Fibroblast of upper back skin (primary cell): Measurements from ENCODE around the gene MOCS1.

Source experiments
- DNase-seq: peaks from one replicate; pipeline ENCODE4 v3.0.0-alpha.2; 2013

Gene MOCS1

DNA sequence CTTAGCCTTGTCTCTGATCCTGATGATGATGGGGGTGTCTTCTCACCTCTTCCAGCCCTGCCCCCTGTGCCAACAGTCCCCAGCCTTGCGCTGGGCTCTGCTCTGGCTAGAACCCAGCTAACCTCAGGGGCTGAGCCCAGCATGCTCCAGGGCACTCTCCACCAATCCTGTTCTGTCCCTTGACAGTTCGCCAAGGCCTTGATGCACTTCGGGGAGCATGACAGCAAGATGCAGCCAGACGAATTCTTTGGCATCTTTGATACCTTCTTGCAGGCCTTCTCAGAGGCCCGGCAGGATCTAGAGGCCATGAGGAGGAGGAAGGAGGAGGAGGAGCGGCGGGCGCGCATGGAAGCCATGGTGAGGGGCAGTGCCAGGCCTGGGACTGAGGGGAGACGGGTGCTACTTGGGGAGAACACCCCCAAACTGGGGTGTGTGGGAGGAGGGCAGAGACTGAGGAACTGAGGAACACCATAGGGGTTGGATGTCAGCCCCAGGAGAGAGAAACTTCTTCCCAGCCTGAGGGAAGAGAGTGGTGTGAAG lies 33.1 kb downstream of the MOCS1 start:
- DNase-seq, result no peak

DNA sequence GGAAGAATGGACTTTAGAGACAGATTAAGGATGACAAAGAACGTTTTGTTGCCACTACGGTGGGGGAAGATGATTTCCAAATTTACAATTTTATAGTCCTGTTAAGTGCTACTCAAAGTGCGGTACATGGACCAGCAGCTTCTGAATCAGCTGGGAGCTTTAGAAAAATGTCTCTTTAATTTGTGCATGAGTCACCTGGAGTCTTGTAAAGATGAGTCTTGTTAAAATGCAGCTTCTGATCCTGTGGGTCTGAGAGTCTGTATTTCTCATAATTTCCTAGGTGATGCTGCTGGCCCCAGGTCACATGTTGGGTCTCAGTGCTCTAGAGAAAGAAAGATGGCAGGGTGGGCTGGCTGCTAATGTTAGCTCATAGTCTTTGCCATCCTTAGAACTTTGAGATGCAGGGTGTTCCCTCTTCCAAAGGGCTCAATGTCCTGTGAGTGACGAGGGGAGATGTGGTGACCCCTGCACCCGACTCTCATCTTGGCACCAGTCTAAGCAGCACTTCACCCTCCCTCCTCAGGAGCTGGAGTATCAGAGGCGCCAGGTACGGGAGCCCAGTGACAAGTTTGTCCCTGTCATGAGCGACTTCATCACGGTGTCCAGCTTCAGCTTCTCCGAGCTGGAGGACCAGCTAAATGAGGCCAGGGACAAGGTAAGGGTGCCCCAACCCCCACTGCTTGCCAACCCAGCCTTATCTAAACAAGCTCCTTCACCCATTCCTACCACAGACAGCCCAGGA lies 34.5 kb downstream of the MOCS1 start:
- no peak for DNase-seq

DNA sequence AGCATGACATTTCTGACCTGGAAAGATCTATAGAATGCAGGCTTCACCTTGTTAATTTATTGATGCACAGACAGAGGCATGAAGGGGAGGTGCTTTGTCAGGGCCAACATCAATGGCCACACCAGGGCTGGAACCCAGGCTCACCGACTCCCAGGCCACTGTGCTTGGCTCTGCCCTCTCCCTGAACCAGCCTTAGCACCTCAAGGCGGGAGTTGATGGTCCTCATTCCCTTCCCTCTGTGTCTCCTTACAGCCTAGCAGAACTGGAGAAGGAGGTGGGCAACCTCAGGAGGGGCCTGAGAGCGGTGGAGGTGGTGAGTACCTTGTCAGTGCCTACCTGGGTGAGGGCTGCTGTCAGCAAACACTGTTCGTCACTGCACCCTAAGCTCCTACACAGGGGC lies 35.6 kb downstream of the MOCS1 start:
- DNase-seq, result no peak

DNA sequence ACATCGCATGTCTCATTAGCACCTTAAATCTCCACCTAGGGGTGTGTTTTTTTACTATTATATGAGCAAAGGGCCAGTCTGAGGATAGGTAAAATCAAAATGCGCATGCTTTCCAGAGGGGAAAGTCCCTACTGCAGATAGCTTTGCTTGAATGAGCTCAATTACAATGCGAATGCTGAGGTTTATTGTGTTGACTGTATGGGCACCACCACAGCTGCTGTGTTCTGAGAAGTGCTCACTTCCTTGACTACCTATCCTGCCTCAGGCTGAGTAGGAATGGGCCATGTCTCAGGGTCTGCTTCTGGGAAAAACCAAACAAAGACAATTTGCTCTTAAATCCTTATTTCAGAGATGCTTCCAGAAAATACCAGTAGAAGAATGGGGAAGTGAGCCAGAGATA lies 36.6 kb downstream of the MOCS1 start:
- no peak for DNase-seq

DNA sequence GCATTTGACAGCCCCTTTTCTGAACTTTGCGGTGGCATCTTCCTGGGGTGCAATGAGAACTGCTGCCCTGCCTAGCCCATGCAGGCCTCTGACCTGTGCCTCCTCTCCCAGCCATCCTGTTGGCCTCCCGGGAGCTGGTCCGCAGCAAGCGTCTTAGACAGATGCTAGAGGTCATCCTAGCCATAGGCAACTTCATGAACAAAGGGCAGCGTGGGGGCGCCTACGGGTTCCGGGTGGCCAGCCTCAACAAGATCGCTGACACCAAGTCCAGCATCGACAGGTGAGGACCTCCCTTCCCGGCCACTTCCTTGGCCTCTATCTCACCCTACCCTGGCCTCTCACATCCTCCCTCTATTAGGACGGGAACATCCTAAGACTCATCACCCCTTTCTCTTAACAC lies 37.6 kb downstream of the MOCS1 start:
- no peak for DNase-seq

DNA sequence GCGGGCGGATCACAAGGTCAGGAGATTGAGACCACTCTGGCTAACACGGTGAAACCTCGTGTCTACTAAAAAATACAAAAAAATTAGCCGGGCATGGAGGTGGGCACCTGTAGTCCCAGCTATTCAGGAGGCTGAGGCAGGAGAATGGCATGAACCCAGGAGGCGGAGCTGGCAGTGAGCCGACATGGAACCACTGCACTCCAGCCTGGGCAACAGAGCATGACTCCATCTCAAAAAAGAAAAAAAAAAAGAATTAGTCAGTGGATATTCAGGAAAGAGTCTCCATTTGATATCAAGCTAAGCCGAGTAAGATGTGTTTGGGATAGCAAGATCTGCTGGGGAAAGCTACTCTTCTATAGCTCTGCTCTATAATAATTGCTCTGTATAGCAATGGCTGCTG lies 41.0 kb downstream of the MOCS1 start:
- DNase-seq, result no peak

DNA sequence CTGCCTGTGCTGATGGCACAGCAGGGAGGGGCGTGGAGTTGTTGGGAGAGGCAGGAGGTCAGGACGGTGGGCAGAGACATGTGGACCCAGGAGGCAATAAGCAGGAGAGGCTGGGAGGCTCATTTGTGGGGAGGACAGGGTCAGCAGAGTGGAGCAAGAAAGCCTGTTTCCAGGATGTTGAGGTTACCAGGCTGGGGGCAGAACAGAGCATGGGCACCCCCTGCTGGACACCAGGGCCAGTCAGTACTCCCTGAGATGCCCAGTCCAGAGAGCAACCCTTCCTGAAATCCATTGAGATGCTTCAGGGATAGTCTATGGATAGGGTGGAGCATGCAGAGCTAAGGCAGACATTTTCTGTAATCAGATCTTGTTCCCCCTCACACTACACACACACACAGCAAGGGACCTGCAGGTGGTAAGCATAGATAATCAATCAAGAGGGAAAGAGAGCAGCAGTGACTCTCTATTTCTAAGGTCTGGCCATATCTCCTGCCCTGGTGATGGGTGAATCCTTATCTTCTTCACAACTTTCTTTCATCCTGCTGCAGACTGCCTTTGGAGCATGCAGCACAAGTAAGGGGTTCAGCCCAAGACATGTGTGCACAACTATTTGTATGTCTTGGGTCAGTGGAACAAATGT lies 41.7 kb downstream of the MOCS1 start:
- DNase-seq, result peak; percentile 68

DNA sequence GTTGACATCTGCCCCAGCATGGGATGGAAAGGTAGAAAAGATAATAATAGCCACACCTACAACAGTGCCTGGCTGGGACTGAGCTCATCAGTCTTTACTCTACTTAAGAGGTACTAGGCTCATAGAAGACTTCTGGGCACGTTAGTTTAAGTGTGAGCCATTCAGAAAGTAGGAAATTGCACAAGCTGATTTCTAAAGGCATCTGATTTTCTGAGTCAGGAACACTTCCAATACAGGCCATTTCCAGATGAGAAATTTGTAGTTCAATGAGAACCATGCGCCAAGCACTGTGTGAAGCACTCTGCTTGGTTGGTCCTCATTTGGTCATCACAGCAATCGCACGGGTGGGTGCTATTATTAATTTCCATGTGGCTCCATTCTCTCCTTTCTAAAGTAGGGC lies 42.3 kb downstream of the MOCS1 start:
- no peak for DNase-seq

DNA sequence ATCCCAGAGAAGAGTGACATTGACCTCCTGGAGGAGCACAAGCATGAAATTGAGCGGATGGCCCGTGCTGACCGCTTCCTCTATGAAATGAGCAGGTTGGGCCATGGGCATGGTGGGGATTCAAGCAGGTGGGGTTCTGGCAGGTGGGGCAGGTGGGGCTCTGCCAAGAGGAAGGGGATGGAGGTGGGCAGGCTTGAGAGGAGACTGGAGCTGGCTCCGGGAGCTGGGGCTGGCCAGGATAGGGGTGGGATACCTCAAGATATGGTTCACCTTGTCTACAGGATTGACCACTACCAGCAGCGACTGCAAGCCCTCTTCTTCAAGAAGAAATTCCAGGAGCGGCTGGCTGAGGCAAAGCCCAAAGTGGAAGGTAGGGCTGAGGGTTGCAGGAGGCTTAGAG lies 42.9 kb downstream of the MOCS1 start:
- no peak for DNase-seq

DNA sequence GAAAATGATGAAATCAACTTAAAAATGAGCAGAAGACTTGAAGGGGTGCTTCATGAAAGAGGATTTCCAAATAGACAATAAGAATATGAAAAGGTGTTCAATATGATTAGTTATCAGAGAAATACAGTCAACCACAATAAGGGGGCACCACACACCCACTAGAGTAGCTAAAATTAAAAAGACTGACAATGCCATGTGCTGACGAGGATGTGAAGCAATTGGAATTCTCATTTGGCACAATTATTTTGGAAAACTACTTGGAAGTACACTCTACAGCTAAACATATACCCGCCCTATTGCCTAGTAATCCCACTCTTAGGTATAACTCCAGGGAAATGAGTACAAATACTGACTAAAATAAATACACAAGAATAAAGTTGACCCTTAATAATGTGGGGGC lies 45.0 kb downstream of the MOCS1 start:
- DNase-seq, result no peak

DNA sequence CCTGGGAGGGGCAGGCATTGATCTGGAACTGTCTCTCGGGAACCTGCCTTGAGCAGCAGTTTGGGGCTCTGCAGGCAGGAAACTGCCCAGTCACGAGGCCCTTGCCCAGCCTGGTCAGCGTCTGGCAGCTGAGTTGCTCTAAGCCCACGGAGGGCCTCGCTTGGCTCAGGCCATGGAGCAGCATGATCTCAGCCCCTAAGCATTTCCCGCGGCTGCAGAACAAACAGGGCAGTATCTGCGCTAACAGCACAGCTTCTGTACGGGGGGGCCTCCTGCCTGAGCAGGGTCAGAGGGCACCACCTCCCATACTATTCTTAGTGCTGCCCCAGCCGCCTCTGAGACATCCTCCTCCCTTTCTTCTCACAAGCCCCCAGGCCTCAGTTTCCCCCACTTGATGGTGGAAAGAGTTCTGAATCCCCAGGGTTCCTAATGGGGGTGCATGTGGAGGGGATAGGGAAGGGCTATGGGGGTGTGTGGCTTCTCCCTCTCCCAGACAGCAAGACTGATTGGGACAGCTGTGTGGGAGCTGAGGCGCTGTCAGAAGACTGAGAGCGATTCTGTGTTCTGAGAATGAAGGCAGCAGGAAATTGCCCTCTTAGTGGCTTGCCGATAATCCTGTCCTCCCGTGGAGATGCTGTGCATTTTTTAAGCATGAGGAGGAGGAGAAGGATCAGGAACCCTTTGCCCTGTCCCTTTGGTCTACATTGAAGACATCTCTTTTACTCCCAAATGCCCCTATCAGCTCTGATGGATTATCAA lies 46.4 kb downstream of the MOCS1 start:
- DNase-seq, result peak; percentile 89

DNA sequence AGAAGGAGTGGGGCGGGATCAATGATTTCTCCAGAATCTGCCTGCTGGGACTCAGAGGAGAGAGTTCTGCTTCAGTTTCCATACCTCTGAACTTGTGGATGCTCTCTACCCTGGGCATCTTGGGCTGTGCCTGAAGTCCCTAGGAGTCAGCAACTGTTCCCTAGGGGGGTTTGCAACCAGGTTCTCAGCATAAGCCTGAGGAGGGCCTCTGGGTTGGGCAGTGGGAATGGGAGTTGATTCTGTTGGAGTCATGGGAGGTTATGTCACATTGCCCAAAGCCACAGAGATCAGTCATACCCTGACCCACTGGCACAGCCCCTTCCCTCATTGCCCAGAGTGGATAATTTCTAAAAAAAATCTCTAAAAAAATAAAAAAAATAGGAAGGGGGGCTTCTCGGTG lies 47.4 kb downstream of the MOCS1 start:
- no peak for DNase-seq

DNA sequence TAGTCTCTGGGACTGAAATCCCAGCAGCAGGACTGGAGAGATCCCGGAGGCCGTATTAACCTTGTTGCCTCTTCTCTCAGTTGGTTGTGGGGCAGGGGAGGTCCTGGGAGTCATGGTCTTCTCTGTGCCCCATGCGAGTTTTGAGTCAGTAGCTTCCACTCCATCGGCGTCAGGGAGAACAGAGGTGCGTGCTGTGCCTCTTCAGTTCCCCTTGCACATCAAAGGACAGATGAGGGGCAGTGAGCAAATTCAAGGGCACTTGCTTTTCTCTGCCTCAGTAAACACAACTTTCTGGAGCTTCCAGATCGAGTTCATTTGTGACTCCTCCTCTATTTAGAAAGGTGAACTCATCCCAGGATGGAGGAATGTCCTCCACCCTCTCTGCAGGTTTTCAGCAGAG lies 48.6 kb downstream of the MOCS1 start:
- no peak for DNase-seq

DNA sequence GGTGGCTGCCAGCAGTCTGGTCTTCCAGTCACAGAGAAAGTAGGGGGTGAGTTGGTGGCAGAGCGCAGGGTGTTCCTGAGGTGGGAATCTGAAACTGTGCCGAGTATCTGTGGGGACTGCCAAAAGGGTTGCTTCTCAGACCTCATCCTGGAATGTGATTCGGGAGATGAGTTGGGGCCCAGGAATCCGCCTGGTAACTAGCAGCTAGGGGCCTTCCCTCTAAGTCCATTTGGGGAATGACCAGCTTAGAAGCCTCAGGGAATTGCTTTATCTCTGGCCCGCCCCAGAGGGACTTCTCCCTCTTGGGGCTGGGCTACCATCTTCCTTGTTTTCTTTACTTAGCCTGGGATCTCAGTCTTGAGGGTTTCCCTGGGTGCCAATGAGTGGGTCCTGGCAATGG lies 49.6 kb downstream of the MOCS1 start:
- peak; percentile 69 for DNase-seq

DNA sequence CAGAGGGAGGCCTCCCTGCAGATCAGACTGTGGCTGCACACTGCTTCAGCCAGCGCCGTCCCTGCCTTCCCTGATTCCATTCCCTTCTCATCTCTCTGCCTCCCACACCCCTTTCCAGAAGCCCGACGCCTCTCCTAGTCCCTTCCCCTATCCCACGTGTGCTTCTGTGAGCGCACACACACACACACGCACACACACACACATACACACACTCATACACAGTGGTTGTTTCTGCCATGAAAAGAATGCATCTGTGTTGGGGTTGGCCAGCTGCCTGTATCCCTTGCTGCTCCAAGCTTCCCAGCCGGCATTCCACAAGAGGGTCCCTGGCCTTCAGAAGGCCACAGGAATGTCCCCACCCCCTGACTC lies 51.7 kb downstream of the MOCS1 start:
- DNase-seq, result peak; percentile 100

DNA sequence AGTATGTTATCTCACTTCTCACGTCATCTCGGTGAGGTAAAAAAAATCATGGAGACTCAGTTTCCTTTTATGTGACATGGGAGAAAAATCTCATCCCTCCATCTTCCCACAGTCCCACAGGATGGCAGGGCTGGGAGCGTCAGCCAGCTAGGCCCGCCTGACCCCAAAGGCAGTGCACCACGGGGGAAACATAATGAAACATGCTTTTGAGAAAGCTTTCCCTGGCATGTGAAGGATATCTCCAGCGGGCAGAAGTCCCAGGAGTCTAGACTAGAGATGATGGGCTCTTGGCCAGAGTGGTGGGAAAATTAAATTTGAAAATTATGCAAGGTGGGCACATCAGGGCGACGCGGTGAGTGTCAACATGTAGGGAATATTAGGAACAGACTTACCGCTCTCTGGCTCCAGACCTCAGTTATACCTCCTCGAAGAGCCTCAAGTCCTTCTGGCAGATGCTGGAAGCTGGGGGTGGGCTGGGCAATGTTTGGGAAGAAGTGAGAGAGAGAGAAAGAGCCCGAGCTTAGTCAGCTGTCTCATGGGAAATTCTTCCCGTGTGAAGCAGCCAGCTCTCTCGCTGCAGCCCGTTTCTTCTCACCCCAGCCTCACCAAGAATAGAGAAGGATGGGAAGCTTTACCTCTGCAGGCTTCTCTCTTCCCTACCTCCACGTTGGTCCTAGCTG lies 52.3 kb downstream of the MOCS1 start:
- peak; percentile 96 for DNase-seq

DNA sequence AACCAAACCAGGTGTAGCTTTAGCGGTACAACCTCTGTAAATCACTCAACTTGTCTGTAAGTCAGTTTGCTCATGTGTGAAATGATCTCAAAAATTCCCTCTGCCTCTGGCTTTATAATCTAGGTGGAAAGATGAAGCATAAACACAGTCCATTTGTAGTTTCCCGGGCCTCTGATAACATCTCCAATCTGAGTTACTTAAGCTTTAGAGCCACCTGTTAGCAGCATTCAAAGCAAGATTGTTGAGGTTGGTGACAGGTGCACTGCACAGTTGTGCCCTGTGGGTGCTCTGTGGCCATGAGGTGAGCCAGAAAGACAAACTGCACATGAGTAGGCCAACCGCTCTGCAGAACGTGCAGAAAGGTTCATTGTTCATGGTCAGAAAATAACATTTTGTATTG lies 53.7 kb downstream of the MOCS1 start:
- no peak for DNase-seq

DNA sequence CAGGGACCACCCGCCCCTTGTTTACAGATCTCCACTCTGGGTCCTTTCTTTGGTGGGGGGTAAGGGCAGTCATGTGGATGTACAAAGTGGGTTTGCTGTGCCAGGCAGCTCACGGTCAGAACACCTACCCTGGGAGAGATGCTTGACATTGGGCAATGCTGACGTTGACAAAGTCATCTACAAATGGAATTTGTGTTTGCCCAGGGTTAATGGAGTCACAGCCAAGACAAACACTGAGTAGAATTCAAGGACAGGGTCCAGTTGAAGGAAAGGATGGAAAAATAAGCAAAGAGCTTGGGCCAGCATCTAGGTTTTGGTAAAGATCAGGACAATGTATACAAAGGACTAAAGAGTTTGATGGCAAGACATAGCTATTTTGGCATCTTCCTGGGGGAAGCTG lies 54.7 kb downstream of the MOCS1 start:
- DNase-seq, result no peak

DNA sequence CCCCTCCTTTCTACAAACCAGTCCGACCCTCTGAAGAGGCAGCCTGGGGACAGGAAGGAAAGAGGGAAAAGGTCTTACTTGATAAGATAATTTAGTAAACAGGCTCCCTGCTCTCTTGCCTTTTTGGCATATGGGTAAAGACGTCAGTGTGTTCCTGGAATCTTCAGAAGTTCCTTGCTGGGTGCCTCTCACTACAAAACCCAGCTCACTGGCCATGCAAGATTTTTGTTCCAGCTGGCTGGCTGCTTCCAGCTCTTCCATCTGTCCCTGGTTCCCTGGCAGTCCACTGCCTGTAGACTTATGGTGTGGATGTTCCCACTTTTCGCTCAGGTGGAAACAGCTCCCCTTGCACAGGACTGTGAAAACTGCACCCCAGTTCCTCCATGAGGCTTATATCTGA lies 57.4 kb downstream of the MOCS1 start:
- DNase-seq, result no peak

DNA sequence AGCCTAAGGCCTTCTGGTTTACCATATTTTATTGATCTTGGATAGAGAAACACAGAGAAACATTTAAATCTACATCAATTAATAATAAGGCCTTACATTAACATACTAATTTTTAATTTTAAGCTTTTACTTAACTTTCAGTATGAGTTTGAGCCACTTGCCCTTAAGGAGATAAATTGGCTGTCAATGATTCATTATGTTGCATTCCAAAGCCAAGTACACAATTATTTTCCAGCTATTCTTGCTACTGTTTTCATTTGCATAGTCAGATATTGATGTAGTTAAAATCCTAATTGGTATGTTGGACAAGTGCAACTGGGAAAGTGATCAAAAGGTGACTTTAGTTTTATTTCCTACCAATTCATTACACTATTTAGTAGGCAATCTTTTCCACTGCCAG lies 58.2 kb downstream of the MOCS1 start:
- no peak for DNase-seq

DNA sequence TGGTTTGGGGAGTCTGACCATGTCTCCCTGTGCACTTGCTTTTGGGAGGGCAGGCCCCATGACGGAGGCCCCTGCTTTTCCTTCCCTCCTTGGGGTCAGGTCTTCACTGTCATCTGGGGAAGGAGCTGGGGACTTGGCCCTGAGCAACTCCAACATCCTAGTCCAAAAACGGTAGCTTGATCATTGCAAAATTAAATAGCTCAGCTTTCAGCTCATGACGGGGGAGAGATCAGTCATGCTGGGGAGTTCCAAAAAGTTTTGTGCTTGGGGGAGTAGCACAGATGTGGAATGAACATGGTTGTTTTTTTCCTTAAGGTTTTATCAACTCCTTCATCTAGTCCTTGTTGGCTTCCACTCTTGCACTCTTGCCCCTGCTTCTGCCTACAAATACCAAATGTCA lies 60.8 kb downstream of the MOCS1 start:
- DNase-seq, result no peak

DNA sequence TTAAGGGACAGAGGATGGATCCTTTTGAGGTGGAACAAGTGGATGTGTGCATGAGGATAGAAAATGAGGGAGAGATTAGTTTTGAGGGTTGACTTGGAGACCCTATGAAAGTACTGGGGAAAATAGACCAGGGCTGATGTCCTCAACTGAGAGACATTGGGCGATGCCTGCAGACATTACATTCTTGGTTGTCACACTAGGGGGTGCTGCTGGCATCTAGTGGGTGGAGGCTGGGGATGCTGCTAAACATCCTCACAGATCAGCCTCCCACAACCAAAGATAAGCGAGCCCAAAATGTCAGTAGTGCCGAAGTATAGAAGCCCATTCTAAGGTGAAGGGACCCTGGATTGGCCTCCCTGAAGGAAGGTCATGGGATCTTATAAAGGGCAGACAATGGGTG lies 63.3 kb downstream of the MOCS1 start:
- no peak for DNase-seq

DNA sequence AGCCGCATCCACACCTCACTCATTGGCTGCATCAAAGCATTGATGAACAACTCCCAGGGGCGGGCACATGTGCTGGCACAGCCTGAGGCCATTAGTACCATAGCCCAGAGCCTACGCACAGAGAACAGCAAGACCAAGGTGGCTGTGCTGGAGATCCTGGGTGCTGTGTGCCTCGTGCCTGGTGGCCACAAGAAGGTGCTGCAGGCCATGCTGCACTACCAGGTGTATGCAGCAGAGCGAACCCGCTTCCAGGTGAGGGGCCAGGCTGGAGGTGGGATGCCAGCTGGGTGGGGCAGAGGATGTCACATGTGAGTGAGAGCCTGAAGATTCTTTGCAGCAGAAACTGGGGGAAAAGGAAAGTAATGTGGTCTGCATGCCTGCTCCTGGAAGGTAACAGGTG lies 66.7 kb downstream of the MOCS1 start:
- no peak for DNase-seq
